SK-MEL-5 (cell line): Measurements from ENCODE around the gene PIK3C2G. TPM values are rescaled to one million over a fixed set of nuclear protein-coding genes. Genes with fewer than 3 reads are reported as not detected.

Source experiments
- DNase-seq: peaks from one replicate; pipeline ENCODE4 v3.0.0-alpha.2; 2016; ENCODE audit warnings: low read depth, low spot score
- in situ Hi-C: cut with HindIII; loops from 2 replicates; pipeline ENCODE4 v1.10.0; 2016; ENCODE audit warnings: low sequenced_read_pairs, high pct_unique_total_duplicates, low pct_unique_long_range_greater_than_20kb
- total RNA-seq: library from RNA; depleted of rRNA; stranded (reverse); fragments of >200 nt; shearing (Covaris generic); gene quantifications from 2 replicates; pipeline ENCODE4 v1.2.3, GENCODE V29; 2014

The PIK3C2G gene
- total RNA-seq, 1 experiment from 2014 or later = not detected

GRCh38 chr12:18552829-18553228 lies 291.5 kb downstream of the PIK3C2G start:
- peak; percentile 30 for DNase-seq
- in situ Hi-C loops = no loop called here

- in situ Hi-C loops = no loop called here
- no peak for DNase-seq
These were observed 294.8 kb downstream of the PIK3C2G start for GRCh38 chr12:18556161-18556560.

GRCh38 chr12:18559242-18559641 lies 297.9 kb downstream of the PIK3C2G start:
- DNase-seq = no peak
- in situ Hi-C loops = no loop called here

- no peak for DNase-seq
- in situ Hi-C loops = no loop called here
These were observed 301.2 kb downstream of the PIK3C2G start for GRCh38 chr12:18562531-18562930.

- DNase-seq = no peak
- in situ Hi-C loops = no loop called here
These were observed 303.0 kb downstream of the PIK3C2G start for GRCh38 chr12:18564306-18564705.

GRCh38 chr12:18567787-18568186 lies 306.5 kb downstream of the PIK3C2G start:
- in situ Hi-C loops = no loop called here
- DNase-seq = no peak

- no peak for DNase-seq
- in situ Hi-C loops = no loop called here
These were observed 309.2 kb downstream of the PIK3C2G start for GRCh38 chr12:18570543-18570942.

GRCh38 chr12:18576104-18576626 lies 314.8 kb downstream of the PIK3C2G start:
- DNase-seq = no peak
- in situ Hi-C loops = no loop called here

- DNase-seq = no peak
- in situ Hi-C loops = no loop called here
These were observed 315.3 kb downstream of the PIK3C2G start for GRCh38 chr12:18576648-18577047.

GRCh38 chr12:18578191-18578590 lies 316.9 kb downstream of the PIK3C2G start:
- in situ Hi-C loops = no loop called here
- no peak for DNase-seq

- in situ Hi-C loops = no loop called here
- no peak for DNase-seq
These were observed 319.0 kb downstream of the PIK3C2G start for GRCh38 chr12:18580291-18580690.

GRCh38 chr12:18580706-18581105 lies 319.4 kb downstream of the PIK3C2G start:
- in situ Hi-C loops = no loop called here
- DNase-seq = no peak

- in situ Hi-C loops = no loop called here
- no peak for DNase-seq
These were observed 320.1 kb downstream of the PIK3C2G start for GRCh38 chr12:18581232-18581962.

- in situ Hi-C loops = no loop called here
- no peak for DNase-seq
These were observed 322.3 kb downstream of the PIK3C2G start for GRCh38 chr12:18583655-18584054.

- no peak for DNase-seq
- in situ Hi-C loops = no loop called here
These were observed 325.3 kb downstream of the PIK3C2G start for GRCh38 chr12:18586581-18586980.

GRCh38 chr12:18589316-18589715 lies 328.0 kb downstream of the PIK3C2G start:
- DNase-seq = no peak
- in situ Hi-C loops = no loop called here

GRCh38 chr12:18591473-18591872 lies 330.2 kb downstream of the PIK3C2G start:
- no peak for DNase-seq
- in situ Hi-C loops = no loop called here

GRCh38 chr12:18595412-18595811 lies 334.1 kb downstream of the PIK3C2G start:
- in situ Hi-C loops = no loop called here
- DNase-seq = no peak

GRCh38 chr12:18601962-18602361 lies 340.6 kb downstream of the PIK3C2G start:
- DNase-seq = no peak
- in situ Hi-C loops = no loop called here
